Right lobe of liver (tissue), 4 donors: ENCODE measurements around the gene ACOX3.
A peak's percentile ranks its signal among the peaks of the same experiment; 100 is the strongest.

Experiments used
- CTCF ChIP-seq, 4 donors: fragments of 200-600 bp in 3 of 4; fragments of 450-650 bp in 1 of 4; IDR thresholded peaks; one replicate each; pipeline versions ENCODE4 v1.5.1 to v1.8.0; 2016 to 2022; ENCODE audit warnings: antibody characterized with exemption in 4 of 4, mild to moderate bottlenecking in 2 of 4
- POLR2A ChIP-seq: fragments of 450-650 bp; IDR thresholded peaks from one replicate; pipeline ENCODE4 v1.6.1; 2017; ENCODE audit warnings: antibody characterized with exemption, mild to moderate bottlenecking
- donor health status: DM: no; HTN: no; CAD: no.
- donor health status: DM: no; HTN: no; CAD: no.
- donor health status: DM: no; HTN: yes; CAD: no.

- TF ChIP-seq CTCF (IDR thresholded peaks at IDR 0.05) (peak in 3 of 4 donors; percentile 14 to 30 (median 18)), POLR2A (no peak)
Observed at GRCh38 chr4:8410641-8411271, 29.8 kb downstream of the ACOX3 start.
